Adrenal gland (tissue), 12 donors: ENCODE measurements around the gene DUSP10. TPM values are rescaled to one million over a fixed set of nuclear protein-coding genes. Genes with fewer than 3 reads are reported as not detected.
A peak's percentile ranks its signal among the peaks of the same experiment; 100 is the strongest.

ENCODE experiments used
- DNase-seq, 7 donors: peaks; one replicate each; pipeline ENCODE4 v3.0.0-alpha.2; 2019 to 2020
- H3K27ac ChIP-seq, 5 donors: fragments of 200-600 bp; sonication (generic) in 4 of 5; 1 replicate in 3 of 5; 2 replicates in 2 of 5; pipeline versions ENCODE4 v1.5.1 to v1.8.0; 2016 to 2020; ENCODE audit warnings: mild to moderate bottlenecking in 1 of 5
- H3K27me3 ChIP-seq: fragments of 200-600 bp; 2 replicates; pipeline ENCODE4 v1.8.0; 2021
- H3K36me3 ChIP-seq, 2 donors: fragments of 200-600 bp; replicated peaks in 1 of 2; 1 replicate in 1 of 2; 2 replicates in 1 of 2; pipeline versions ENCODE4 v1.5.1 to v1.8.0; 2018 to 2022
- H3K4me1 ChIP-seq, 2 donors: fragments of 200-600 bp; replicated peaks in 1 of 2; 1 replicate in 1 of 2; 2 replicates in 1 of 2; pipeline versions ENCODE4 v1.5.1 to v1.8.0; 2018 to 2021
- H3K4me3 ChIP-seq, 4 donors: fragments of 200-600 bp; sonication (generic) in 3 of 4; one replicate each; pipeline ENCODE4 v1.5.1; 2016 to 2018
- H3K9me3 ChIP-seq, 3 donors: fragments of 200-600 bp; sonication (generic) in 1 of 3; replicated peaks in 1 of 3; 1 replicate in 2 of 3; 2 replicates in 1 of 3; pipeline versions ENCODE4 v1.5.1 to v1.8.0; 2016 to 2021
- POLR2A ChIP-seq, 2 donors: fragments of 450-650 bp; IDR thresholded peaks; one replicate each; pipeline ENCODE4 v1.6.1; 2017; ENCODE audit warnings: antibody characterized with exemption in 2 of 2, mild to moderate bottlenecking in 2 of 2, moderate library complexity in 1 of 2
- WGBS, 4 donors: extraction: QIAGEN DNeasy Blood & Tissue Kit in 2 of 4; methylation state at CpG; one replicate each; pipeline versions ENCODE4 v1.1.5 to v1.1.7; 2013 to 2017; 5-methylcytosine and 5-hydroxymethylcytosine counted together
- intact Hi-C, 2 donors: fragments of 100-400 bp; cut with DNase I; formaldehyde crosslinking; loops; one replicate each; pipeline versions ENCODE4 v1.14.1 to v1.15.0; 2022 to 2023
- polyA plus RNA-seq, 3 donors: library from polyadenylated mRNA; stranded (reverse); fragments of 200-250 nt in 2 of 3; fragments of 350-450 nt in 1 of 3; fragmentation: Illumina TruSeq in 1 of 3; extraction: RNeasy Lipid Tissue Mini Kit (QIAGEN cat#74804) in 1 of 3; gene quantifications; one replicate each; pipeline ENCODE4 v1.2.3, GENCODE V29; 2013 to 2014
- total RNA-seq, 9 donors: library from RNA; depleted of rRNA in 4 of 9; stranded (reverse); fragments of >200 nt in 4 of 9; fragments of 120-200 nt in 1 of 9; fragmentation: NEBNext Ultra II Directional in 1 of 9; extraction: Animal tissue kit (Norgen Biotek cat#: 25700) in 1 of 9; gene quantifications; one replicate each; pipeline versions ENCODE4 v1.1.0 to v1.2.4, GENCODE V29; 2013 to 2023
- TF ChIP-seq, protein P1 (sequence below), 6 experiments: fragments of 450-650 bp in 4 of 6; fragments of 200-600 bp in 2 of 6; sonication (generic) in 1 of 6; IDR thresholded peaks; 1 replicate in 5 of 6; 2 replicates in 1 of 6; pipeline versions ENCODE4 v1.5.1 to v1.8.0; 2016 to 2021; ENCODE audit warnings: antibody characterized with exemption in 6 of 6, mild to moderate bottlenecking in 2 of 6, moderate library complexity in 1 of 6
- donor health status: healthy with polysubstance abuse.
- donor health status: Bipolar disorder and iron deficiency.
- donor health status: DM: yes; HTN: yes; CAD: no.
- donor health status: DM: no; HTN: no; CAD: no.
- donor health status: DM: no; HTN: no; CAD: no.
- donor health status: DM: yes; HTN: yes; CAD: no.

The DUSP10 gene
- total and polyA plus RNA-seq, 12 donors = 2.6 to 22.1 (median 6.5) TPM

DNA sequence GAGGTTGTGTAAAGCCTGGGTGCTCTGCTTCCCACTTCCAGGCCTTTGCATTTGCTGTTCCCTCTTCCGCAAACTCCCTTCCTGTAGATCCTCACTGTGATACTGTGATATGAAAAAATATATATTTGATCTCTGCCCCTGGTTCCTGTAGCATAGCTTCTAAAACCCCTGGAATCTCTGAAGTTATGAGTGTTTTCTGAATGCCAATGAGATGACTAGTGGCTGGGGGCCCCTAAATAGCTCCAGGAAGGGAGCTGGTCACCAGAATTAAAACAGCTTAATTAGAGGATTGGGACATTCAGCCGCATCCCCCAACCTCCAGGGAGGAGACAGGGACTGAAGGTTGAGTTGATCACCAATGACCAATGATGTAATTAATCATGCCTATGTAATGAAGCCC, 21.9 kb downstream of the DUSP10 start:
- Histone ChIP-seq H3K27me3 (no peaks in the 10 kb centered on the region), H3K36me3 (no peaks in the 10 kb centered on the region), H3K27ac (no peak overlapping the region), H3K9me3 (no peaks in the 10 kb centered on the region), H3K4me1 (peaks cover 8 to 26% of the 10 kb centered on the region in 2 donors), H3K4me3 (no peak overlapping the region)
- 92 to 96% (median 95%) methylated on average over 2 of the region's 2 CpGs for WGBS, 4 donors
- no peak for DNase-seq
- intact Hi-C loops = no loop called here
- TF ChIP-seq, protein P1, sequence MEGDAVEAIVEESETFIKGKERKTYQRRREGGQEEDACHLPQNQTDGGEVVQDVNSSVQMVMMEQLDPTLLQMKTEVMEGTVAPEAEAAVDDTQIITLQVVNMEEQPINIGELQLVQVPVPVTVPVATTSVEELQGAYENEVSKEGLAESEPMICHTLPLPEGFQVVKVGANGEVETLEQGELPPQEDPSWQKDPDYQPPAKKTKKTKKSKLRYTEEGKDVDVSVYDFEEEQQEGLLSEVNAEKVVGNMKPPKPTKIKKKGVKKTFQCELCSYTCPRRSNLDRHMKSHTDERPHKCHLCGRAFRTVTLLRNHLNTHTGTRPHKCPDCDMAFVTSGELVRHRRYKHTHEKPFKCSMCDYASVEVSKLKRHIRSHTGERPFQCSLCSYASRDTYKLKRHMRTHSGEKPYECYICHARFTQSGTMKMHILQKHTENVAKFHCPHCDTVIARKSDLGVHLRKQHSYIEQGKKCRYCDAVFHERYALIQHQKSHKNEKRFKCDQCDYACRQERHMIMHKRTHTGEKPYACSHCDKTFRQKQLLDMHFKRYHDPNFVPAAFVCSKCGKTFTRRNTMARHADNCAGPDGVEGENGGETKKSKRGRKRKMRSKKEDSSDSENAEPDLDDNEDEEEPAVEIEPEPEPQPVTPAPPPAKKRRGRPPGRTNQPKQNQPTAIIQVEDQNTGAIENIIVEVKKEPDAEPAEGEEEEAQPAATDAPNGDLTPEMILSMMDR (IDR thresholded peaks at IDR 0.05) = no peak
- TF ChIP-seq POLR2A (IDR thresholded peaks at IDR 0.05) = no peak

DNA sequence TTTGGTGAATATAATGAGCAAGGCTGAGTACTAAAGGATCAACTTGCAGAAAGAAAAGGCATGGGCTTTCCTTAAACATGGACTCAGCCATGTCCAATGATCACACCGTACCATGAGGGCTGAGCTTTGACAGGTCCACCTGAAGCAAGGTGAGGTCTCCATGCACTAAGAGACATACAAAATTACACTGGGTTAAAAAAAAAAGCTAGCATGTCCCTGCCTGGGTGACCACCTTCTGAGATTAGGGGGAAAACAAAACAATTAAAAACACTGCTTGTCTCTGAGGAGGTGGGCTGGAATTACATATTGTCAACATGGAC, 22.7 kb downstream of the DUSP10 start:
- H3K4me1 ChIP-seq = peaks cover 8 to 23% of the 10 kb centered on the region in 2 donors

DNA sequence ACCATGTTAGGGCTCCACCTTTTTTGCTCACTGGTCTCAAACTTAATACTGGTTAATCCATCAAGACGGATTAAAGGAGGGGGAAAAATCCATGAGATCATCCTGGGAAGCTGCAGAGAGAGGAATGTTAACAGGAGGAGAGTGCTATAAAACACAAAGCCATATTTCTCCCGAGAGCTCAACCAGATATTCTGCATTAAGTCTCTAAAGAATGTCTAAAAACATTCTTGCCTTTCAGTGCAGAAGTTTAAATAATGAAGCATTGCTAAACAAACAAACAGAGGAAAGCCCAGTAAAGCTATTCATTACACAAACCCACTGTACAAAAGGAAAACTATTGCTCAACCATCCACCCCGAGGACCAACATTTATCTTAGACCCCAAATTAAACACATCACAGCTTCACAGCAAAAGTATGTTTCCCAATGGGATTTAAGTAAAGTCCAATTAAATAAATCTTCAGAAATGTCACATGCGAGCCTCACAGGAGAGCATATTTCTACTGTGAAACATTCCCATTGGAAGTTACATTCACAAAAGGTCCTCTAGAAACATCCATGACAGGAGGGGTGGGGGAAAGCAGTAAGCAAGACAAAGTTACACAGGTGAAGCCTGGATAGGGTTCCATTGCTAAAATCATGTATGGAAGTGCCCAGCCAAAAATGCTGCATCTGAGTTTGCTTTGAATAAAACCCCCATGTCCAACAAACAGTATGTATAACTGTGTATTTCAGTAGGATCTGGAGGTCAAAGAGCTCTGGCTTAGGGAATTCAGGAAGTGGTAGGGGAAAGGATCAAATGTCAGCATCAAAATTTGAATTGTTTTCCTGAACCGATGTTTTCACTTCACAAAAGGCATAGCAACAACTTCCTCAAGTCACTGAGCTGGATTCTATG, 23.3 kb downstream of the DUSP10 start:
- Histone ChIP-seq H3K9me3 (no peaks in the 10 kb centered on the region), H3K27ac (peak overlapping the region in 2 of 5 donors; percentile 13 to 36), H3K27me3 (no peaks in the 10 kb centered on the region), H3K36me3 (no peaks in the 10 kb centered on the region), H3K4me1 (peaks cover 8 to 23% of the 10 kb centered on the region in 2 donors), H3K4me3 (no peak overlapping the region)
- DNase-seq = no peak
- intact Hi-C loops = no loop called here
- TF ChIP-seq, protein P1 (IDR thresholded peaks at IDR 0.05) = no peak
- TF ChIP-seq POLR2A (IDR thresholded peaks at IDR 0.05) = no peak
- WGBS, 4 donors = 55 to 70% (median 64%) methylated on average over 5 of the region's 5 CpGs

More for the DNA sequence above, 22.7 kb downstream of the DUSP10 start:
- WGBS, 4 donors = 86 to 93% (median 88%) methylated on average over 1 of the region's 1 CpG
- Histone ChIP-seq H3K4me3 (no peak overlapping the region), H3K27me3 (no peaks in the 10 kb centered on the region), H3K27ac (peak overlapping the region in 1 of 5 donors; percentile 13), H3K36me3 (no peaks in the 10 kb centered on the region), H3K9me3 (no peaks in the 10 kb centered on the region)
- intact Hi-C loops = no loop called here
- DNase-seq = no peak
- TF ChIP-seq POLR2A (IDR thresholded peaks at IDR 0.05) = no peak

DNA sequence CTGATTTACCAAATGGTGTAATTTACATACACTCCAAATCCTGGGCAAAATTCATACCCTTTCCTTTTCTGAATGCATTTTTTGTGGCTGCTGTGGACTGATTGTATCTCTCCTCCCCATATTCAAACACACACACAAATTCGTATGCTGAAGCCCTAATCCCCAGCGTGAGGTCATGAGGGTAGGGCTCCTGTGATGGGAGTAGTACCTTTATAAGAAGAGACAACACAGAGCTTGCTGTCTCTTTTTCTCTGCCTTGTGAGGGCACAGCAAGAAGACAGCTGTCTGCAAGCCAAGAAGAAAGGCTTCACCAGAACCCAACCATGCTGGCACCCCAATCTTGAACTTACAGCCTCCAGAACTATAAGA, 24.4 kb downstream of the DUSP10 start:
- intact Hi-C loops = no loop called here
- Histone ChIP-seq H3K27me3 (no peaks in the 10 kb centered on the region), H3K4me1 (peaks cover 8 to 27% of the 10 kb centered on the region in 2 donors), H3K27ac (no peak overlapping the region), H3K9me3 (no peaks in the 10 kb centered on the region), H3K36me3 (no peaks in the 10 kb centered on the region), H3K4me3 (no peak overlapping the region)
- DNase-seq = no peak
- TF ChIP-seq, protein P1 (IDR thresholded peaks at IDR 0.05) = no peak
- no peak for TF ChIP-seq POLR2A (IDR thresholded peaks at IDR 0.05)
- 90 to 96% (median 95%) methylated on average over 2 of the region's 2 CpGs for WGBS, 4 donors
